DOHH2 (cell line): ENCODE measurements around the gene SPSB4.

Experiments
- CTCF ChIP-seq: fragments of 200-600 bp; sonication (generic); IDR thresholded peaks from one replicate; pipeline ENCODE4 v1.5.1; 2014; ENCODE audit warnings: antibody characterized with exemption, mild to moderate bottlenecking, low read depth, low read length; ENCODE audit not compliant: poor library complexity, severe bottlenecking
- EZH2phosphoT487 ChIP-seq: fragments of 200-600 bp; sonication (generic); IDR thresholded peaks from 2 replicates; pipeline ENCODE4 v1.6.1; 2017; ENCODE audit warnings: borderline replicate concordance, mild to moderate bottlenecking, antibody characterized with exemption, low read length, moderate library complexity, mixed read lengths

DNA sequence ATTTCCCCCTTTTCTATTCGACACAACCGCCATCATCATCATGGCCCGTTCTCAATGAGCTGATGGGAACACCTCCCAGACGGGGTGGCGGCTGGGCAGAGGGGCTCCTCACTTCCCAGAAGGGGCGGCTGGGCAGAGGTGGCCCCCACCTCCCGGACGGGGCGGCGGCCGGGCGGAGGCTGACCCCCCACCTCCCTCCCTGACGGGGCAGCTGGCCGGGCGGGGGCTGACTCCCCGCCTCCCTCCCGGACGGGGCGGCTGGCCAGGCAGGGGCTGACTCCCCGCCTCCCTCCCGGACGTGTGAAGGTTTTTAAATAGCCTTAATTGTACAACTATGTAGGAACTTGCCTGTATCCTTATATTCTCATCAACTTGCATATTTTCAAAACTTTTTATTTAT lies 20.9 kb upstream of the SPSB4 start:
- TF ChIP-seq CTCF (no peak), EZH2phosphoT487 (no peak)
